ENCODE results near the gene LTBR. TPM values are rescaled to one million over a fixed set of nuclear protein-coding genes. Genes with fewer than 3 reads are reported as not detected.

LTBR gene
- total RNA-seq, 3 donors from 2014 or later = 114 to 142 (median 135) TPM

DNA sequence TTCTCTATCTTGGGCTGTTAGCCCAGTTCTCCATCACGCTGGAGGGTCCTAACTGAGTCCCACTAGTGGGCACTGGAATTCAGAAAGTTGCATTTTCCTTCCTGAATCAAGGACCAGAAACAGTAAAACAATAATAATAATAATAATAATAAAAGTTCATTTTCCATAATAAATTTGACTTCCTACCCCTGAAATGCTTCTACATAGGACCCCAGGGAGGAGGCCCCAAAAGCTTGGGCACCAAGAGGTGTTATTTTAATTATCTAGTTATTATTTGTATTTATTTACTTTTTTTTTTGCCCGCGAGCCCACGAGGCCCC lies 21.0 kb upstream of the LTBR start:
- no peak overlapping the region for H3K4me3 ChIP-seq
- intact Hi-C loops (cut with DNase I, micrococcal nuclease) = no loop called here
- peak in 1 of 3 donors; percentile 13 for DNase-seq
- TF ChIP-seq, protein P1, sequence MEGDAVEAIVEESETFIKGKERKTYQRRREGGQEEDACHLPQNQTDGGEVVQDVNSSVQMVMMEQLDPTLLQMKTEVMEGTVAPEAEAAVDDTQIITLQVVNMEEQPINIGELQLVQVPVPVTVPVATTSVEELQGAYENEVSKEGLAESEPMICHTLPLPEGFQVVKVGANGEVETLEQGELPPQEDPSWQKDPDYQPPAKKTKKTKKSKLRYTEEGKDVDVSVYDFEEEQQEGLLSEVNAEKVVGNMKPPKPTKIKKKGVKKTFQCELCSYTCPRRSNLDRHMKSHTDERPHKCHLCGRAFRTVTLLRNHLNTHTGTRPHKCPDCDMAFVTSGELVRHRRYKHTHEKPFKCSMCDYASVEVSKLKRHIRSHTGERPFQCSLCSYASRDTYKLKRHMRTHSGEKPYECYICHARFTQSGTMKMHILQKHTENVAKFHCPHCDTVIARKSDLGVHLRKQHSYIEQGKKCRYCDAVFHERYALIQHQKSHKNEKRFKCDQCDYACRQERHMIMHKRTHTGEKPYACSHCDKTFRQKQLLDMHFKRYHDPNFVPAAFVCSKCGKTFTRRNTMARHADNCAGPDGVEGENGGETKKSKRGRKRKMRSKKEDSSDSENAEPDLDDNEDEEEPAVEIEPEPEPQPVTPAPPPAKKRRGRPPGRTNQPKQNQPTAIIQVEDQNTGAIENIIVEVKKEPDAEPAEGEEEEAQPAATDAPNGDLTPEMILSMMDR (IDR thresholded peaks at IDR 0.05) = no peak
- H3K4me1 ChIP-seq (ENCODE audit: low read depth) = peaks cover 37% of the 10 kb centered on the region
- H3K36me3 ChIP-seq (ENCODE audit: low read depth) = no peaks in the 10 kb centered on the region
- no peaks in the 10 kb centered on the region for H3K9me3 ChIP-seq
- no peak for ATAC-seq

DNA sequence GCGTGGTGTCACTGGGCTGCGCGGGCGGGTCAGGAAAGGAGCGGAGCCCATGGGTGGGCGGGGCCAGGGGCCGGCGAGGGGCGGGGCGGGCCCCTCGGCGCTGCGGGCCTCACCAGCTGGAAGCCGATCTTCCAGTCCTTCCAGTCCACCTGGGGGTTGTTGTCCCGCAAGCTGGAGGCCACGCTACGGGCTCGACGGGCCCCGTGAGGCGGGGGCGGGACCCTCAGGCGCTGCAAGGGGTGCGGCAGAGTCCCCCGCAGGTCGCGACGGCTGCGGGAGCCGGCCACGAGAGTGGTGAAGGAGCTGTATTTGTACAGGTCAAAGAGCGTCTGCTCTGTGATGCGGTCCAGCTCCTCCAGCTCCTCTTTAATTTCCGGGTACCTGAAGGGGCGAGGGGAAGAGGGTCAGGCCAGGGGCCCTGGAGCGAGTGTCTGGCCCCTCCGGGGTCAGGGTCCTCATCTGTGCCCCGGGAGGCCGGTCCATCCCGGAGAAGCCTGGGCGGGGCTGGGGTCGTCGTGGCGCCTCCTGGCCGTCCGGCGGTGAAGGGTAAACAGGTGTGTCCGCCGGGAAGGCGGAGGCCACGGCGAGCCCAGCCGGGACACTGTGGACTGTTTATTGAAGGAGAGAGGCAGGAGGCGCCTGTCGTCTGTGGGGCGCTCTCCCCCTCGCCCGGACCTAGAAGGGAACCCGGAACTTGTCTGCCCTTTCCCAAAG lies 20.5 kb upstream of the LTBR start:
- no peaks in the 10 kb centered on the region for H3K36me3 ChIP-seq (ENCODE audit: low read depth)
- H3K4me3 ChIP-seq = peak overlapping the region; percentile 32
- peaks cover 38% of the 10 kb centered on the region for H3K4me1 ChIP-seq (ENCODE audit: low read depth)
- peak; percentile 86 to 90 (median 90) for DNase-seq
- ATAC-seq = peak; percentile 69
- TF ChIP-seq, protein P1 (IDR thresholded peaks at IDR 0.05) = no peak
- intact Hi-C loops (cut with DNase I, micrococcal nuclease) = no loop called here
- no peaks in the 10 kb centered on the region for H3K9me3 ChIP-seq

DNA sequence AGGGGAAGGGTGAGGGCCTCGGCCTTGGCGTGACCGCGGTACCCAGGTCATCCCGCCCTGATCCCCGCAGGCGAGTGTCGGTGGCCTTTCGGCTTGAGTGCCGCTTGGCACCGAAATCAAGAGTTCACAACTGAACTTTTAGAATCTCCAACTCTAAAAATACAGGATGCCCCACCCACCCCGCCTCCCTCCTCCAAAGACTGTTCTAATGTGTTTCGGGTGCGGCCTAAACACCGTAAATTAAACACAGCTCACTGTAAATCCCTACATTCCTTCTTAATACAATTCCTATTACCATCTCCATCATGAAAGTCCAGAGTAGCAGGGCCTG lies 20.0 kb upstream of the LTBR start:
- peak in 1 of 3 donors; percentile 86 for DNase-seq
- peaks cover 41% of the 10 kb centered on the region for H3K4me1 ChIP-seq (ENCODE audit: low read depth)

DNA sequence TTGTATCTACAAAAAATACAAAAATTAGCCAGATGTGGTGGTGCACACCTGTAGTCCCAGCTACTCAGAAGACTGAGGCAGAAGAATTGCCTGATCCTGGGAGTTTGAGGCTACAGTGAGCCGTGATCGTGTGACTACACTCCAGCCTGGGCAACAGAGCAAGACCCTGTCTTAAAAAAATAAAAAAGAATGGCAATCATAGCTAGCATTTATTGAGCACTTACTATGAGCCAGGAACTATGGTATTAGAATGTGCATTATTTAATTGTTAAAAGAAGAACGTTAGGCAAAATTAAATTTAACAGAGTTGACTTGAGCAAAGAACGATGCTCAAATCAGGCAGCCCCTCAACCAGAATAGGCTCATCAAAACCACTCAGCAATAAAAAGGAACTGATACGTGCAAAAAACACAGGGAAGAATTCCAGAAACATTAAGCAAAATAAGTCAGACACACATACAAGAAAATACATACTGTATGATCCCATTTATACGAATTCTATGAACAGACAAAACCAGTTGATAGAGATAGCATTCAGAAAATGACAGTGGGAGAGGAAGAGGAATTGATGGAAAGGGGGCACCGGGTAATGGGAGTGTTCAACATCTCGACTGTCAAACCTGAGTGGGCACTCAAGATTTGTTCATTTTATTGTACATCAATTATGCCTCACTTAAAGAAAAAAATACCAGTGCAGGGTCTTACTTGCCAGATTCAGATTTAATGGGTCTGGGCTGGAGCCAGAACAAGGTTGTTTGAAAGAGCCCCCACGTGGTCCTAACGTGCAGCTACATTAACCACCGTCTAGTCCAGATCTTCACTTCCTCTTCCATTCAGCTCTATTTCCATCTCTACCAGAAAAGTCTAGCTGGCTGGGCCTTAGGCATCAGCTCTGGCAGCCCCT lies 16.6 kb upstream of the LTBR start:
- intact Hi-C loops (cut with DNase I, micrococcal nuclease) = no loop called here
- H3K36me3 ChIP-seq (ENCODE audit: low read depth) = no peaks in the 10 kb centered on the region
- no peaks in the 10 kb centered on the region for H3K9me3 ChIP-seq
- DNase-seq (peak in 2 of 3 donors; percentile 25 to 58), ATAC-seq (no peak)
- H3K4me3 ChIP-seq = no peak overlapping the region
- H3K4me1 ChIP-seq (ENCODE audit: low read depth) = peaks cover 43% of the 10 kb centered on the region
- TF ChIP-seq, protein P1 (IDR thresholded peaks at IDR 0.05) = no peak

More for the DNA sequence above, 20.0 kb upstream of the LTBR start:
- H3K9me3 ChIP-seq = no peaks in the 10 kb centered on the region
- intact Hi-C loops (cut with DNase I, micrococcal nuclease) = no loop called here
- no peaks in the 10 kb centered on the region for H3K36me3 ChIP-seq (ENCODE audit: low read depth)
- TF ChIP-seq, protein P1 (IDR thresholded peaks at IDR 0.05) = no peak
- peak overlapping the region; percentile 32 for H3K4me3 ChIP-seq
- ATAC-seq = peak; percentile 9

DNA sequence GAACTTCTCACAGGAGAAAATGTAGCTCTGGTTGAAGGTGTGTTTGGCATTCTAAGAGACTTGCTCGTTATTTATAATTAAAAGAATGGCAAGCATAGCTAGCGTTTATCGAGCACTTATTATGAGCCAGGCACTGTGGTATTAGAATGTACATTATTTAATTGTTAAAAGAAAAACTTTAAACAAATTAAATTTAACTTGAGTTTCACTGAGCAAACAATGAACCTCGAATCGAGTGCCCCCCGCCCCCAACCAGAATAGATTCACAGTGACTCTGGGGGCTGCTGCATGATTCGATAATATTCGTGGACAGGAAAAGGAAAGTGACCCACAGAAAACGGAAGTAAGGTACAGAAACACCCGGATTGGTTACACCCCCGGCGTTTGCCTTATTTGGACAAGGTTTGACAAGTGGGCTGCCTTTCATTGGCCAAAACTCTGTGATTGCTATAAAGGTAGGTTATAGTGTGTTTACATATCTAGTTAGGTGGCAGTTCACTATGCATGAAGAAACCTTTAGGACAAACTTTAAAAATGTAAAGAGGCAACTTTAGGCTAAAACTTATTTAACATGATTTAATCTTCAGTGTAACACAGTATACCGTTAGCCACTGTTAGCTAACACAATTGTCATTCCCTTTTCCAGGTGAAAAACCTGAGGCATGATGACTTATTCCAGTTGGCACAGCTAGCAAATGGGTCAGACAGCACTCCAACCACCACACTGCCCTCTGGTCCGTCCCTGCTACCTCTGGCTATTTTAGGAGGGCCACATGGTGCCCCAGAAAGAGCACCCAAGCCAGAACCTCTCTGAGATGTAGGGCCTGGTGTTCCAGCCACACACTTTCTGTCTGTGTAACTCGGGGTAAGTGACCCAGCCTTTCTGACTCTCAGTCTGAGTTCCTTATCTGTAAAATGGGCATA lies 15.7 kb upstream of the LTBR start:
- peaks cover 42% of the 10 kb centered on the region for H3K4me1 ChIP-seq (ENCODE audit: low read depth)
- H3K9me3 ChIP-seq = no peaks in the 10 kb centered on the region
- H3K36me3 ChIP-seq (ENCODE audit: low read depth) = no peaks in the 10 kb centered on the region
- peak in 2 of 3 donors; percentile 38 to 63 for DNase-seq
- TF ChIP-seq, protein P1 (IDR thresholded peaks at IDR 0.05) = no peak
- ATAC-seq = no peak
- intact Hi-C loops (cut with DNase I, micrococcal nuclease) = no loop called here
- no peak overlapping the region for H3K4me3 ChIP-seq
